ENCODE results near the gene DSTN. TPM values are rescaled to one million over a fixed set of nuclear protein-coding genes. Genes with fewer than 3 reads are reported as not detected.

Gene DSTN
- total and polyA plus RNA-seq, 2 experiments from 2014 or later: 162 to 459 TPM

DNA sequence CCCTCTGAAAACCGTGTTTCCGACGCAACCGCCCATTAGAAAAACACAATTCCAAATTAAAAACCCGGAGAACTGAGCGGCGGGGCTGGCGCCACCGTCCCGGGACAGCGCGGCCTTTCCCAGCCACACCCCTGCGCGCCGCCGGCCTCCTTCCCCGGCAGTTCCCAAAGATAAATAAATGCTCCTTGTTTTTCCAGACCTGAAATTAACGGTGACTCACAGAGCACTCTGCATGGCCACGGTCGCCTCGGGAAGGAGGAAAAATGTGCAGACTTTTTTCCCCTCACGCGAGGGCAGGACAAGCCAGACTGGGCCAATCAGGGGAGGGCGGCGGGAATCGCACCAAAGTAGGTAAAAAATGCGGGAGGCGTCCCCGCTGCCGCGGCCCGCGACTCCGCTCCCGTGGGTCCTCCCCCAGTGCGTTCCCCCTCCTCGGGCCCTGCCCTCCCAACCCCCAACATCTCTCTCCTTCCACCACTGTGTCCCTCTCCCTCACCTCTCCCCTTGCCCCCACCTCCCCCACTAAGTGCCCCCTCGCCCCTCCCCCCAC is 828 bp upstream of the DSTN start:
- H3K4me2 ChIP-seq: peak overlapping the region; percentile 79
- H3K4me1 Mint-ChIP-seq: peaks cover 38% of the 10 kb centered on the region
- peak overlapping the region; percentile 99 for H3K27ac ChIP-seq (ENCODE audit: low read depth)
- H3K9me3 Mint-ChIP-seq: no peaks in the 10 kb centered on the region
- ATAC-seq (peak; percentile 16), DNase-seq (ENCODE audit: low spot score) (peak; percentile 63)
- H3K27me3 ChIP-seq (ENCODE audit: insufficient read depth): no peaks in the 10 kb centered on the region
- peak overlapping the region; percentile 97 for H3K27ac Mint-ChIP-seq
- no peaks in the 10 kb centered on the region for H4K20me1 ChIP-seq (replicated peaks; ENCODE audit: insufficient read depth)
- H3K4me3 ChIP-seq: peak overlapping the region; percentile 77
- H3K36me3 ChIP-seq (ENCODE audit: insufficient read depth): no peaks in the 10 kb centered on the region
- peaks cover 15% of the 10 kb centered on the region for H3K27me3 Mint-ChIP-seq (ENCODE audit: insufficient read depth, low read depth, poor library complexity)
- TF ChIP-seq ZNF114 (CRISPR knock-in tag; IDR thresholded peaks at IDR 0.05) (no peak), CREB1 (CRISPR knock-in tag; IDR thresholded peaks at IDR 0.05; ENCODE audit: low read depth) (0 out of 2 replicates have a peak, but pooled peaks have one; percentile 28), EZH2phosphoT487 (IDR thresholded peaks at IDR 0.05; ENCODE audit: unreplicated experiment) (no peak)
- TF ChIP-seq, protein P1, sequence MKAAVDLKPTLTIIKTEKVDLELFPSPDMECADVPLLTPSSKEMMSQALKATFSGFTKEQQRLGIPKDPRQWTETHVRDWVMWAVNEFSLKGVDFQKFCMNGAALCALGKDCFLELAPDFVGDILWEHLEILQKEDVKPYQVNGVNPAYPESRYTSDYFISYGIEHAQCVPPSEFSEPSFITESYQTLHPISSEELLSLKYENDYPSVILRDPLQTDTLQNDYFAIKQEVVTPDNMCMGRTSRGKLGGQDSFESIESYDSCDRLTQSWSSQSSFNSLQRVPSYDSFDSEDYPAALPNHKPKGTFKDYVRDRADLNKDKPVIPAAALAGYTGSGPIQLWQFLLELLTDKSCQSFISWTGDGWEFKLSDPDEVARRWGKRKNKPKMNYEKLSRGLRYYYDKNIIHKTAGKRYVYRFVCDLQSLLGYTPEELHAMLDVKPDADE (IDR thresholded peaks at IDR 0.05): no peak
- TF ChIP-seq, protein P2, sequence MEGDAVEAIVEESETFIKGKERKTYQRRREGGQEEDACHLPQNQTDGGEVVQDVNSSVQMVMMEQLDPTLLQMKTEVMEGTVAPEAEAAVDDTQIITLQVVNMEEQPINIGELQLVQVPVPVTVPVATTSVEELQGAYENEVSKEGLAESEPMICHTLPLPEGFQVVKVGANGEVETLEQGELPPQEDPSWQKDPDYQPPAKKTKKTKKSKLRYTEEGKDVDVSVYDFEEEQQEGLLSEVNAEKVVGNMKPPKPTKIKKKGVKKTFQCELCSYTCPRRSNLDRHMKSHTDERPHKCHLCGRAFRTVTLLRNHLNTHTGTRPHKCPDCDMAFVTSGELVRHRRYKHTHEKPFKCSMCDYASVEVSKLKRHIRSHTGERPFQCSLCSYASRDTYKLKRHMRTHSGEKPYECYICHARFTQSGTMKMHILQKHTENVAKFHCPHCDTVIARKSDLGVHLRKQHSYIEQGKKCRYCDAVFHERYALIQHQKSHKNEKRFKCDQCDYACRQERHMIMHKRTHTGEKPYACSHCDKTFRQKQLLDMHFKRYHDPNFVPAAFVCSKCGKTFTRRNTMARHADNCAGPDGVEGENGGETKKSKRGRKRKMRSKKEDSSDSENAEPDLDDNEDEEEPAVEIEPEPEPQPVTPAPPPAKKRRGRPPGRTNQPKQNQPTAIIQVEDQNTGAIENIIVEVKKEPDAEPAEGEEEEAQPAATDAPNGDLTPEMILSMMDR (conservative IDR thresholded peaks at IDR 0.05; ENCODE audit: low read depth in 2 of 2): no peak
- peaks cover 6% of the 10 kb centered on the region for H3F3A ChIP-seq (replicated peaks; ENCODE audit: low read depth)
- peak overlapping the region; percentile 8; the same call in 1 of the 2 replicates for H2AFZ ChIP-seq
- H3K4me1 ChIP-seq (ENCODE audit: insufficient read depth): peaks cover 48% of the 10 kb centered on the region
- peaks cover 11% of the 10 kb centered on the region for H3K36me3 Mint-ChIP-seq (ENCODE audit: low read depth)
- H3K4me3 Mint-ChIP-seq: peak overlapping the region; percentile 86
- H3K9me2 ChIP-seq (ENCODE audit: insufficient read depth): no peaks in the 10 kb centered on the region
- peaks cover 49% of the 10 kb centered on the region for H3K79me2 ChIP-seq (replicated peaks; ENCODE audit: insufficient read depth)

DNA sequence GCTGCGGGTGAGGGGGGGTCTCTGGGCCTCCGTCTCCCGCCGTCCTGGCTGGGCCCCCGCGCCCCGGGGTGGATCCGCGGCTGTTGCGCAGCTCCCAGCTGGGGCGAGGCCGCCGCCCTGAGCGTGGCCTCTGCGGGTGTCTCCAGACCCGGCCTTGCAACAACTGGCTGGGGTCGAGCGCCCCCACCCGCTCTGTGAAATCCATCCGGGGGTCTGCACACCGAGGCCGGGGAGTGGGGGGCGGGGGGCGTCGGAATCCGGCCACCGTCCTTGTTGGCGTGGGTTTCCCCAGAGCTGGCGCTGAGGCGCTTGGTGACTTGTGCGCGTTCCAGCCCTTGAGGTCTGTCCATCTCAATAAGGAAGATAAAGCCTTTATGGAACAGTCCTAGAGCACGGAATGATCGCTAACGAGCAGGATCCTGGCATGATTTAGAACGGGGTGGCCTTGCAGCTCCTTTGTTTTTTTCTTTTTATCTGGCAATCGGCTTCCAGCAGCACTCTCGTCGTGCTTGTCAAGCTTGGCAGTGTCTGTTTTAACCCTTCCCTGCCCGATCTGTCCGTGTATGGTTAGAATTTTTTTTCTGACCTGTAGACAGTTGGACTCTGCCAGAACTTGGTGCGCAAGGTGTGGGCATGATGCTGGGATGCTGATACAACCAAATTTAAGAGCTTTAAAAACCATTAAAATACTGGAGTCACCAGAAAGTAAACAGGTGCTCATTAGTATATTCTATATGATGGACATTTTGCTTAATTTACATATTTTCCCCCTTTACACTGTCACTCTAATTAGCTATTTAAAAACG is 675 bp downstream of the DSTN start:
- no peak overlapping the region for H2AFZ ChIP-seq
- DNase-seq (ENCODE audit: low spot score) (peak; percentile 69), ATAC-seq (peak; percentile 27)
- Mint-ChIP-seq H3K36me3 (ENCODE audit: low read depth) (peaks cover 11% of the 10 kb centered on the region), H3K4me1 (peaks cover 49% of the 10 kb centered on the region), H3K27me3 (ENCODE audit: insufficient read depth, low read depth, poor library complexity) (peaks cover 15% of the 10 kb centered on the region), H3K9me3 (no peaks in the 10 kb centered on the region), H3K4me3 (peak overlapping the region; percentile 86), H3K27ac (peak overlapping the region; percentile 46)
- peak overlapping the region; percentile 90 for H3K4me2 ChIP-seq
- TF ChIP-seq, protein P2 (conservative IDR thresholded peaks at IDR 0.05; ENCODE audit: low read depth in 2 of 2): peak in 1 of 2 experiments; percentile 32; a peak in 3 of 4 replicates
- TF ChIP-seq, protein P3, sequence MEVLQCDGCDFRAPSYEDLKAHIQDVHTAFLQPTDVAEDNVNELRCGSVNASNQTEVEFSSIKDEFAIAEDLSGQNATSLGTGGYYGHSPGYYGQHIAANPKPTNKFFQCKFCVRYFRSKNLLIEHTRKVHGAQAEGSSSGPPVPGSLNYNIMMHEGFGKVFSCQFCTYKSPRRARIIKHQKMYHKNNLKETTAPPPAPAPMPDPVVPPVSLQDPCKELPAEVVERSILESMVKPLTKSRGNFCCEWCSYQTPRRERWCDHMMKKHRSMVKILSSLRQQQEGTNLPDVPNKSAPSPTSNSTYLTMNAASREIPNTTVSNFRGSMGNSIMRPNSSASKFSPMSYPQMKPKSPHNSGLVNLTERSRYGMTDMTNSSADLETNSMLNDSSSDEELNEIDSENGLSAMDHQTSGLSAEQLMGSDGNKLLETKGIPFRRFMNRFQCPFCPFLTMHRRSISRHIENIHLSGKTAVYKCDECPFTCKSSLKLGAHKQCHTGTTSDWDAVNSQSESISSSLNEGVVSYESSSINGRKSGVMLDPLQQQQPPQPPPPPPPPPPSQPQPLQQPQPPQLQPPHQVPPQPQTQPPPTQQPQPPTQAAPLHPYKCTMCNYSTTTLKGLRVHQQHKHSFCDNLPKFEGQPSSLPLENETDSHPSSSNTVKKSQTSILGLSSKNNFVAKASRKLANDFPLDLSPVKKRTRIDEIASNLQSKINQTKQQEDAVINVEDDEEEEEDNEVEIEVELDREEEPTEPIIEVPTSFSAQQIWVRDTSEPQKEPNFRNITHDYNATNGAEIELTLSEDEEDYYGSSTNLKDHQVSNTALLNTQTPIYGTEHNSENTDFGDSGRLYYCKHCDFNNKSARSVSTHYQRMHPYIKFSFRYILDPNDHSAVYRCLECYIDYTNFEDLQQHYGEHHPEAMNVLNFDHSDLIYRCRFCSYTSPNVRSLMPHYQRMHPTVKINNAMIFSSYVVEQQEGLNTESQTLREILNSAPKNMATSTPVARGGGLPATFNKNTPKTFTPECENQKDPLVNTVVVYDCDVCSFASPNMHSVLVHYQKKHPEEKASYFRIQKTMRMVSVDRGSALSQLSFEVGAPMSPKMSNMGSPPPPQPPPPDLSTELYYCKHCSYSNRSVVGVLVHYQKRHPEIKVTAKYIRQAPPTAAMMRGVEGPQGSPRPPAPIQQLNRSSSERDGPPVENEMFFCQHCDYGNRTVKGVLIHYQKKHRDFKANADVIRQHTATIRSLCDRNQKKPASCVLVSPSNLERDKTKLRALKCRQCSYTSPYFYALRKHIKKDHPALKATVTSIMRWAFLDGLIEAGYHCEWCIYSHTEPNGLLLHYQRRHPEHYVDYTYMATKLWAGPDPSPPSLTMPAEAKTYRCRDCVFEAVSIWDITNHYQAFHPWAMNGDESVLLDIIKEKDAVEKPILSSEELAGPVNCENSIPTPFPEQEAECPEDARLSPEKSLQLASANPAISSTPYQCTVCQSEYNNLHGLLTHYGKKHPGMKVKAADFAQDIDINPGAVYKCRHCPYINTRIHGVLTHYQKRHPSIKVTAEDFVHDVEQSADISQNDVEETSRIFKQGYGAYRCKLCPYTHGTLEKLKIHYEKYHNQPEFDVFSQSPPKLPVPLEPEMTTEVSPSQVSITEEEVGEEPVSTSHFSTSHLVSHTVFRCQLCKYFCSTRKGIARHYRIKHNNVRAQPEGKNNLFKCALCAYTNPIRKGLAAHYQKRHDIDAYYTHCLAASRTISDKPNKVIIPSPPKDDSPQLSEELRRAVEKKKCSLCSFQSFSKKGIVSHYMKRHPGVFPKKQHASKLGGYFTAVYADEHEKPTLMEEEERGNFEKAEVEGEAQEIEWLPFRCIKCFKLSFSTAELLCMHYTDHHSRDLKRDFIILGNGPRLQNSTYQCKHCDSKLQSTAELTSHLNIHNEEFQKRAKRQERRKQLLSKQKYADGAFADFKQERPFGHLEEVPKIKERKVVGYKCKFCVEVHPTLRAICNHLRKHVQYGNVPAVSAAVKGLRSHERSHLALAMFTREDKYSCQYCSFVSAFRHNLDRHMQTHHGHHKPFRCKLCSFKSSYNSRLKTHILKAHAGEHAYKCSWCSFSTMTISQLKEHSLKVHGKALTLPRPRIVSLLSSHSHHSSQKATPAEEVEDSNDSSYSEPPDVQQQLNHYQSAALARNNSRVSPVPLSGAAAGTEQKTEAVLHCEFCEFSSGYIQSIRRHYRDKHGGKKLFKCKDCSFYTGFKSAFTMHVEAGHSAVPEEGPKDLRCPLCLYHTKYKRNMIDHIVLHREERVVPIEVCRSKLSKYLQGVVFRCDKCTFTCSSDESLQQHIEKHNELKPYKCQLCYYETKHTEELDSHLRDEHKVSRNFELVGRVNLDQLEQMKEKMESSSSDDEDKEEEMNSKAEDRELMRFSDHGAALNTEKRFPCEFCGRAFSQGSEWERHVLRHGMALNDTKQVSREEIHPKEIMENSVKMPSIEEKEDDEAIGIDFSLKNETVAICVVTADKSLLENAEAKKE (CRISPR knock-in tag; IDR thresholded peaks at IDR 0.05): no peak
- peak overlapping the region; percentile 77 for H3K4me3 ChIP-seq
- no peaks in the 10 kb centered on the region for H3K9me2 ChIP-seq (ENCODE audit: insufficient read depth)
- peak overlapping the region; percentile 95; the same call in 1 of the 2 replicates for H3K27ac ChIP-seq (ENCODE audit: low read depth)
- H3K36me3 ChIP-seq (ENCODE audit: insufficient read depth): no peaks in the 10 kb centered on the region
- H3K79me2 ChIP-seq (replicated peaks; ENCODE audit: insufficient read depth): peaks cover 64% of the 10 kb centered on the region
- H4K20me1 ChIP-seq (replicated peaks; ENCODE audit: insufficient read depth): peaks cover 3% of the 10 kb centered on the region; the same call in 1 of the 2 replicates
- peaks cover 63% of the 10 kb centered on the region for H3K4me1 ChIP-seq (ENCODE audit: insufficient read depth)
- peaks cover 9% of the 10 kb centered on the region for H3F3A ChIP-seq (replicated peaks; ENCODE audit: low read depth)
- H3K27me3 ChIP-seq (ENCODE audit: insufficient read depth): no peaks in the 10 kb centered on the region

Data from GM23338 (cell line).